CD14-positive monocyte (primary cell): ENCODE data around the gene CACNA1D. TPM values are rescaled to one million over a fixed set of nuclear protein-coding genes. Genes with fewer than 3 reads are reported as not detected.

Experiments
- DNase-seq, 3 donors: peaks; one replicate each; pipeline ENCODE4 v3.0.0-alpha.2; 2011 to 2022
- H2AFZ ChIP-seq: 2 replicates; pipeline ENCODE4 v1.6.0; 2012; ENCODE audit warnings: mild to moderate bottlenecking, low read depth, low read length, inconsistent platforms; ENCODE audit not compliant: insufficient read depth, poor library complexity, severe bottlenecking
- H3K27ac ChIP-seq, 2 donors: 1 replicate in 1 of 2; 2 replicates in 1 of 2; pipeline ENCODE4 v1.5.1; 2012 to 2013; ENCODE audit warnings: low read length in 2 of 2, control low read depth in 1 of 2, inconsistent platforms in 1 of 2, low read depth in 1 of 2, mild to moderate bottlenecking in 1 of 2
- H3K27me3 ChIP-seq, 2 donors: one replicate each; pipeline versions ENCODE4 v1.6.0 to v1.6.1; 2011 to 2013; ENCODE audit warnings: low read length in 2 of 2; ENCODE audit not compliant: control insufficient read depth in 2 of 2, insufficient read depth in 2 of 2
- H3K36me3 ChIP-seq, 2 donors: replicated peaks in 1 of 2; 1 replicate in 1 of 2; 2 replicates in 1 of 2; pipeline versions ENCODE4 v1.5.1 to v1.6.1; 2012 to 2013; ENCODE audit warnings: low read length in 2 of 2, control low read depth in 1 of 2, inconsistent platforms in 1 of 2, mild to moderate bottlenecking in 1 of 2; ENCODE audit not compliant: insufficient read depth in 2 of 2, control insufficient read depth in 1 of 2
- H3K4me1 ChIP-seq, 2 donors: 1 replicate in 1 of 2; 2 replicates in 1 of 2; pipeline versions ENCODE4 v1.5.1 to v1.6.1; 2012 to 2013; ENCODE audit warnings: low read length in 2 of 2, control low read depth in 1 of 2, inconsistent platforms in 1 of 2, mild to moderate bottlenecking in 1 of 2, moderate library complexity in 1 of 2; ENCODE audit not compliant: insufficient read depth in 2 of 2, control insufficient read depth in 1 of 2
- H3K4me2 ChIP-seq: replicated peaks from 2 replicates; pipeline ENCODE3; 2012; ENCODE audit warnings: low read length, moderate library complexity, mild to moderate bottlenecking; ENCODE audit not compliant: poor library complexity, severe bottlenecking; ENCODE audit errors: extremely low read depth
- H3K4me3 ChIP-seq, 3 experiments: fragments of 200-600 bp in 1 of 3; sonication (generic) in 1 of 3; replicated peaks in 1 of 3; 1 replicate in 2 of 3; 2 replicates in 1 of 3; pipeline ENCODE4 v1.5.1; 2011 to 2013; ENCODE audit warnings: low read length in 3 of 3, mild to moderate bottlenecking in 3 of 3, control low read depth in 2 of 3, low read depth in 2 of 3, inconsistent platforms in 1 of 3, moderate library complexity in 1 of 3
- H3K79me2 ChIP-seq: 2 replicates; pipeline ENCODE4 v1.6.0; 2012; ENCODE audit warnings: mild to moderate bottlenecking, control low read depth, inconsistent platforms, low read length, moderate library complexity; ENCODE audit not compliant: insufficient read depth
- H3K9ac ChIP-seq: 2 replicates; pipeline ENCODE4 v1.6.0; 2017; ENCODE audit warnings: low read length, mild to moderate bottlenecking; ENCODE audit not compliant: insufficient read depth, poor library complexity, severe bottlenecking
- H3K9me3 ChIP-seq, 2 donors: replicated peaks in 1 of 2; 1 replicate in 1 of 2; 2 replicates in 1 of 2; pipeline versions ENCODE4 v1.5.1 to v1.6.1; 2012 to 2013; ENCODE audit warnings: low read length in 2 of 2, control low read depth in 1 of 2; ENCODE audit not compliant: control insufficient read depth in 1 of 2, insufficient read depth in 1 of 2
- H4K20me1 ChIP-seq: 2 replicates; pipeline ENCODE4 v1.6.0; 2012; ENCODE audit warnings: mild to moderate bottlenecking, low read length, control low read depth, moderate library complexity; ENCODE audit not compliant: insufficient read depth
- H3K27ac Mint-ChIP-seq, 7 donors: one replicate each; pipeline ENCODE4 v1.8.0; 2020; ENCODE audit warnings: mild to moderate bottlenecking in 7 of 7, mixed read lengths in 7 of 7, moderate library complexity in 6 of 7, inconsistent platforms in 2 of 7
- H3K27me3 Mint-ChIP-seq, 3 donors: one replicate each; pipeline ENCODE4 v1.8.0; 2021 to 2022; ENCODE audit warnings: low read depth in 3 of 3, mild to moderate bottlenecking in 3 of 3, mixed read lengths in 3 of 3, moderate library complexity in 3 of 3, inconsistent platforms in 1 of 3
- H3K36me3 Mint-ChIP-seq, 2 donors: one replicate each; pipeline ENCODE4 v1.8.0; 2020; ENCODE audit warnings: mixed read lengths in 2 of 2, inconsistent platforms in 1 of 2, mild to moderate bottlenecking in 1 of 2
- H3K4me1 Mint-ChIP-seq: one replicate; pipeline ENCODE4 v1.8.0; 2020; ENCODE audit warnings: mild to moderate bottlenecking, mixed read lengths
- H3K4me3 Mint-ChIP-seq, 2 donors: one replicate each; pipeline ENCODE4 v1.8.0; 2020; ENCODE audit warnings: mild to moderate bottlenecking in 2 of 2, mixed read lengths in 2 of 2, moderate library complexity in 1 of 2
- H3K9me3 Mint-ChIP-seq, 7 donors: one replicate each; pipeline ENCODE4 v1.8.0; 2020 to 2022; ENCODE audit warnings: mixed read lengths in 7 of 7, mild to moderate bottlenecking in 6 of 7, moderate library complexity in 6 of 7, inconsistent platforms in 2 of 7
- CTCF ChIP-seq: fragments of 200-600 bp; IDR thresholded peaks from one replicate; pipeline ENCODE4 v1.8.0; 2022; ENCODE audit warnings: antibody characterized with exemption, mild to moderate bottlenecking
- WGBS: methylation state at CpG from one replicate; pipeline ENCODE4 v1.1.5; 2013; ENCODE audit warnings: missing lambda C conversion rate; ENCODE audit not compliant: insufficient coverage; 5-methylcytosine and 5-hydroxymethylcytosine counted together
- intact Hi-C, 2 donors: fragments of 100-400 bp; cut with micrococcal nuclease; formaldehyde crosslinking; loops; one replicate each; pipeline versions ENCODE4 v1.15.0 to v1.15.1; 2023
- polyA plus RNA-seq, 3 donors: library from polyadenylated mRNA; depleted of rRNA in 1 of 3; unstranded in 2 of 3; stranded (reverse) in 1 of 3; fragments of 300-500 nt in 2 of 3; fragments of >200 nt in 1 of 3; fragmentation: Illumina TruSeq in 2 of 3; gene quantifications; 1 replicate in 2 of 3; 2 replicates in 1 of 3; pipeline ENCODE4 v1.2.3, GENCODE V29; 2012 to 2021

CACNA1D gene
- polyA plus RNA-seq, 3 donors, result 0.29 to 1.2 (median 0.98) TPM

- intact Hi-C loops, result no loop called here
- H3K4me3 ChIP-seq, result no peak overlapping the region
- TF ChIP-seq CTCF, result no peak
- H3K4me3 Mint-ChIP-seq, result no peak overlapping the region
- no peak overlapping the region for H3K27ac ChIP-seq
- peaks cover 2 to 12% (median 6%) of the 10 kb centered on the region in 3 donors for H3K27me3 Mint-ChIP-seq
- no peak overlapping the region for H3K9ac ChIP-seq
- H3K4me1 ChIP-seq, result no peaks in the 10 kb centered on the region
- no peak overlapping the region for H2AFZ ChIP-seq
- H3K36me3 ChIP-seq, result no peaks in the 10 kb centered on the region
- H3K27ac Mint-ChIP-seq, result no peak overlapping the region
- H3K79me2 ChIP-seq, result no peaks in the 10 kb centered on the region
- H3K27me3 ChIP-seq, result no peaks in the 10 kb centered on the region
- H3K4me2 ChIP-seq, result no peak overlapping the region
- no peak for DNase-seq
- no peaks in the 10 kb centered on the region for H3K9me3 Mint-ChIP-seq
- H3K9me3 ChIP-seq, result no peaks in the 10 kb centered on the region
- H3K4me1 Mint-ChIP-seq, result no peaks in the 10 kb centered on the region
- H3K36me3 Mint-ChIP-seq, result no peaks in the 10 kb centered on the region
- no peaks in the 10 kb centered on the region for H4K20me1 ChIP-seq
- 96% methylated on average over 5 of the region's 12 CpGs for WGBS
Observed at GRCh38 chr3:53809267-53809666, 314.9 kb downstream of the CACNA1D start.

GRCh38 chr3:53809764-53810400 lies 315.5 kb downstream of the CACNA1D start:
- no peaks in the 10 kb centered on the region for H3K36me3 ChIP-seq
- no peak overlapping the region for H3K4me2 ChIP-seq
- no peak overlapping the region for H3K27ac Mint-ChIP-seq
- no peak overlapping the region for H3K4me3 Mint-ChIP-seq
- no peaks in the 10 kb centered on the region for H3K27me3 ChIP-seq
- no peak for TF ChIP-seq CTCF
- H3K4me1 ChIP-seq, result no peaks in the 10 kb centered on the region
- intact Hi-C loops, result no loop called here
- no peak for DNase-seq
- no peaks in the 10 kb centered on the region for H3K9me3 Mint-ChIP-seq
- no peak overlapping the region for H3K4me3 ChIP-seq
- H3K27ac ChIP-seq, result no peak overlapping the region
- peaks cover 2 to 12% (median 6%) of the 10 kb centered on the region in 3 donors for H3K27me3 Mint-ChIP-seq
- no peaks in the 10 kb centered on the region for H3K79me2 ChIP-seq
- no peaks in the 10 kb centered on the region for H3K4me1 Mint-ChIP-seq
- no peak overlapping the region for H3K9ac ChIP-seq
- no peaks in the 10 kb centered on the region for H3K36me3 Mint-ChIP-seq
- H2AFZ ChIP-seq, result no peak overlapping the region
- H3K9me3 ChIP-seq, result no peaks in the 10 kb centered on the region
- WGBS, result 99% methylated on average over 28 of the region's 28 CpGs
- H4K20me1 ChIP-seq, result no peaks in the 10 kb centered on the region
